Mesothelial cell of epicardium (in vitro differentiated cells): Measurements from ENCODE around the gene PPP1R10. TPM values are rescaled to one million over a fixed set of nuclear protein-coding genes. Genes with fewer than 3 reads are reported as not detected.

Source experiments
- DNase-seq, 2 experiments: peaks; one replicate each; pipeline ENCODE4 v3.0.0; 2021; ENCODE audit warnings: low spot score in 2 of 2; ENCODE audit not compliant: unreplicated experiment in 2 of 2
- H3K27ac Mint-ChIP-seq: 2 replicates; pipeline ENCODE4 v1.8.0; 2021; ENCODE audit warnings: mixed read lengths
- H3K27me3 Mint-ChIP-seq: 2 replicates; pipeline ENCODE4 v1.8.0; 2021; ENCODE audit warnings: low read depth, mixed read lengths
- H3K36me3 Mint-ChIP-seq: 2 replicates; pipeline ENCODE4 v1.8.0; 2021; ENCODE audit warnings: mixed read lengths
- H3K4me1 Mint-ChIP-seq: 2 replicates; pipeline ENCODE4 v1.8.0; 2021; ENCODE audit warnings: mixed read lengths
- H3K4me3 Mint-ChIP-seq: 2 replicates; pipeline ENCODE4 v1.8.0; 2021; ENCODE audit warnings: mild to moderate bottlenecking, moderate library complexity, mixed read lengths
- H3K9me3 Mint-ChIP-seq: 2 replicates; pipeline ENCODE4 v1.8.0; 2021; ENCODE audit warnings: mixed read lengths
- CTCF ChIP-seq: fragments of 200-600 bp; sonication (generic); IDR thresholded peaks from one replicate; pipeline ENCODE4 v1.5.0; 2021; ENCODE audit warnings: antibody characterized with exemption; ENCODE audit not compliant: unreplicated experiment
- total RNA-seq: library from RNA; stranded (reverse); gene quantifications from 3 replicates; pipeline ENCODE4 v1.2.1, GENCODE V29; 2021

The PPP1R10 gene
- total RNA-seq, 1 donor from 2014 or later: 120 TPM

- Mint-ChIP-seq H3K36me3 (peaks cover 19% of the 10 kb centered on the region), H3K9me3 (no peaks in the 10 kb centered on the region), H3K4me1 (peaks cover 12% of the 10 kb centered on the region), H3K27ac (no peak overlapping the region), H3K4me3 (no peak overlapping the region), H3K27me3 (no peaks in the 10 kb centered on the region)
- no peak for TF ChIP-seq CTCF
- DNase-seq: no peak
These were observed 54.3 kb downstream of the PPP1R10 start for GRCh38 chr6:30562470-30563425.

GRCh38 chr6:30560930-30561329, 56.1 kb downstream of the PPP1R10 start:
- Mint-ChIP-seq H3K36me3 (peaks cover 19% of the 10 kb centered on the region), H3K27ac (no peak overlapping the region), H3K4me3 (no peak overlapping the region), H3K4me1 (peaks cover 19% of the 10 kb centered on the region), H3K27me3 (no peaks in the 10 kb centered on the region), H3K9me3 (no peaks in the 10 kb centered on the region)
- no peak for DNase-seq
- no peak for TF ChIP-seq CTCF

GRCh38 chr6:30557683-30557981, 59.4 kb downstream of the PPP1R10 start:
- Mint-ChIP-seq H3K27ac (peak overlapping the region; percentile 99), H3K4me1 (peaks cover 29% of the 10 kb centered on the region), H3K4me3 (peak overlapping the region; percentile 94), H3K9me3 (no peaks in the 10 kb centered on the region), H3K36me3 (peaks cover 24% of the 10 kb centered on the region), H3K27me3 (no peaks in the 10 kb centered on the region)
- TF ChIP-seq CTCF: no peak
- no peak for DNase-seq

- Mint-ChIP-seq H3K27ac (peak within 1 kb of the TSS; percentile 99), H3K27me3 (no peaks in the 10 kb centered on the region), H3K9me3 (no peaks in the 10 kb centered on the region), H3K36me3 (peaks cover 24% of the 10 kb centered on the region), H3K4me3 (peak within 1 kb of the TSS; percentile 94), H3K4me1 (peaks cover 29% of the 10 kb centered on the region)
- peak; percentile 65 to 84 for DNase-seq
- no peak for TF ChIP-seq CTCF
These were observed 59.9 kb downstream of the PPP1R10 start, which contains the start of gene PRR3 for GRCh38 chr6:30556906-30557682. PRR3 (plus strand) TSS chr6:30557295; CDS start chr6:30557345, 50 bp downstream.

GRCh38 chr6:30556066-30556905, 60.8 kb downstream of the PPP1R10 start, which contains the start of gene GNL1:
GNL1 (minus strand) TSS chr6:30556489; CDS start chr6:30556203, 286 bp downstream.
- no peaks in the 10 kb centered on the region for H3K9me3 Mint-ChIP-seq
- H3K36me3 Mint-ChIP-seq: peaks cover 26% of the 10 kb centered on the region
- peak; percentile 92 to 96 for DNase-seq
- H3K27ac Mint-ChIP-seq: peak within 1 kb of the TSS; percentile 99
- no peaks in the 10 kb centered on the region for H3K27me3 Mint-ChIP-seq
- peaks cover 29% of the 10 kb centered on the region for H3K4me1 Mint-ChIP-seq
- TF ChIP-seq CTCF: no peak
- H3K4me3 Mint-ChIP-seq: peak within 1 kb of the TSS; percentile 94
